NOMO-1 treated with dmso at 0.1 percent for 144 hours (cell line): Measurements from ENCODE around the gene KIF20A.
A peak's percentile ranks its signal among the peaks of the same experiment; 100 is the strongest.
"Not testable (repeated sequence)": the region's sequence is repeated elsewhere in the genome, so short reads cannot be mapped to it uniquely, and the experiment has no call there.

ENCODE experiments used
- DNase-seq: peaks from one replicate; lab custom pipeline; 2025; ENCODE audit not compliant: unreplicated experiment; lab: John Stamatoyannopoulos, UW

The KIF20A gene

DNA sequence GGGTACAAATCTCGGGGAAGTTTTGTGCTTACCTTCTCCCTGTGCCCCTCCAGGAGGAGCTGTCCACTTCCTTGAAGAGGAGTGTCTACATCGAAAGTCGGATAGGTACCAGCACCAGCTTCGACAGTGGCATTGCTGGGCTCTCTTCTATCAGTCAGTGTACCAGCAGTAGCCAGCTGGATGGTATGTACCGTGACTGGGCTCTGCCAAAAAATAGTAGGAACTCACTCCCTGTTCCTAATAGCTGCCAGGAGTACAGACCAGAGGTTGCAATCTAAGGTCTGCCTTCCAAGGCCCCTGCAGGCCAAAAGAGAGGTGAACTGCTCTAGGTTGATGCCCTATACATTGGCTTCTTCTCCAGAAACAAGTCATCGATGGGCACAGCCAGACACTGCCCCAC lies 3.9 kb downstream of the KIF20A start:
- no peak for DNase-seq

DNA sequence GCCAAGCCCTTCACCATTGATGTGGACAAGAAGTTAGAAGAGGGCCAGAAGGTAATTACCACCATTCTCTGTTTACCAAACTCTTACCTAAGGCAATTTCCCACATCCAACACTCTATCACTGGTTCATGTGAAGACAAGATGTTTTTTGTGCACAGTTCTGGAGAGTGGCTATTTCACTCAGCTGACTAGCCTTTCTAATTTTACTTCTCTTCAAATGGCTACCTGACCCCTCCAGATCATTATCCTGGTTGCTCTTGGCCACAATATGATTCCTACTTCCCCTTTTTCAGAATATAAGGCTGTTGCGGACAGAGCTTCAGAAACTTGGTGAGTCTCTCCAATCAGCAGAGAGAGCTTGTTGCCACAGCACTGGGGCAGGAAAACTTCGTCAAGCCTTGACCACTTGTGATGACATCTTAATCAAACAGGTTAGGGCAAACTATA lies 7.1 kb downstream of the KIF20A start:
- DNase-seq: peak; percentile 88

DNA sequence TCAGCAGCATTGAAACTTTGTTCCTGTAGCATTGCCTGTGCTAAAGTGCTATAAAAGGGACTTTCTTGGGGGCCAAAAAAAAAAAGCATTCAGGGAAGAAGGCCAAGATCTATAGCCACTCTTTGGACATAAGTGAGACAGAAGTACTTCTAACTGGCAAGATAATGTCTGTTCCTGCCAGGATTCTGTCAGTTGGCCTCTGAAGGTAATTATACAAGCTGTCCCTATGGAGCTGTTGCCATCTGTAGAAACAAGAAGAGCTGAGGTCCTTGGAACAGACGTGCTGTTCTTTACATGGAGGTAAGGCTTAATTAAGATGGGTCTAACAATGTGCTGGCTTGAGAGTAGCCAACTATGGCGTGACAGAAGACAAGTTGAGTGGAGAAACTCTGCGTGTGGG lies 9.7 kb downstream of the KIF20A start:
- DNase-seq: no peak

DNA sequence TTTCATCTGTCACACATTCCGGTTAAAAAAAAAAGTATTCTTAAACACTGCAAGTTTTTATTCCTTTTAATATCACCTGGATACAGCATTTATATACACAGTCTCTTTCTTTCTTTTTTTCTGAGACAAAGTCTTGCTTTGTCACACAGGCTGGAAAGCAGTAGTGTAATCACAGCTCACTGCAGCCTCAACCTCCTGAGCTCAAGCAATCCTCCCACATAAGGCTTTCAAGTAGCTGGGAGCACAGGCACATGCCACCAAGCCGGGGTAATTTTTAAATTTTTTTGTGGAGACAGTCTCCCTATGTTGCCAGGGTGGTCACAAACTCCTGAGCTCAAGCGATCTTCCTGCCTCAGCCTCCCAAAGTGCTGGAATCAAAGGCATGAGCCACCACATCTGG lies 13.9 kb downstream of the KIF20A start:
- DNase-seq: no peak

DNA sequence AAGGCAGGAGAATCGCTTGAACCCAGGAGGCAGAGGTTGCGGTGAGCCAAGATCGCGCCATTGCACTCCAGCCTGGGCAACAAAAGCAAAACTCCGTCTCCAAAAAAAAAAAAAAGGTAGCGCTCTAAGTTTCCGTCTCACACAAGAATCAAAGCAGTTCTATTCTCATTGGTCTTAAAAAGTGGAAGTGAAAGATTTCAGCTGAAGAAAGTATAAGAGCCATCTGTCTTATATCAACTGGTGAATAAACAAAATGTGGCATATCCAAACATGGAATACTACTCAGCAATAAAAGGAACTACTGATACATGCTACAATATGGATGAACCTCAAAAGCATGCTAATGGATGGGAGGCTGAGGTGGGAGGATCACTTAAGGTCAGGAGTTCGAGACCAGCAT lies 14.9 kb downstream of the KIF20A start:
- not testable (repeated sequence) for DNase-seq

DNA sequence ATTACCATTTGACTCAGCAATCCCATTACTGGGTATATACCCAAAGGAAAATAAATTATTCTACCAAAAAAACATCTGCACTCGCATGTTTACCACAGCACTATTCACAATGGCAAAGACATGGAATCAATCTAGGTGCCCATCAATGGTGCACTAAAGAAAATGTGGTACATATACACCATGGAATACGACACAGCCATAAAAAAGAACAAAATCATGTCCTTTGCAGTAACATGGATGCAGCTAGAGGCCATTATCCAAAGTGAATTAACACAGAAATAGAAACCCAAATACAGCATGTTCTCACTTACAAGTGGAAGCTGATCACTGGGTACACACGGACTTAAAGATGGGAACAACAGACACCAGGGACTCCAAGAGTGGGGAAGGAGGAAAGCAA lies 32.1 kb downstream of the KIF20A start:
- DNase-seq: no peak

DNA sequence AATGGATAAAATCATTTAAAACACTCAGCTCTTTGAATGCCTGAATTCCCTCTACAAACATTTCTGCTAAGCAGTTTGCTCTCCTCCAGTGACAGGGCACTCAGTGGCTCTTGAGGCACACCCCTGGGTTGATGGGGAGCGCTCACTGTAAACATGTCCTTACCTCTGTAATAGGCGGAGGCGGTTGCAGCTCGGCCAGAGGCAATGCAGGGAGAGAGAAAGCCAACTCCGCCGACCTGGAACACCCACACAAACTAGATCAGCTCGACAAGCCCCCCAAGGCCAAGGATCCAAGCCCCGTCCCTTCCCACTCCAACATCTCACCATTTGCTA lies 33.9 kb downstream of the KIF20A start:
- no peak for DNase-seq

DNA sequence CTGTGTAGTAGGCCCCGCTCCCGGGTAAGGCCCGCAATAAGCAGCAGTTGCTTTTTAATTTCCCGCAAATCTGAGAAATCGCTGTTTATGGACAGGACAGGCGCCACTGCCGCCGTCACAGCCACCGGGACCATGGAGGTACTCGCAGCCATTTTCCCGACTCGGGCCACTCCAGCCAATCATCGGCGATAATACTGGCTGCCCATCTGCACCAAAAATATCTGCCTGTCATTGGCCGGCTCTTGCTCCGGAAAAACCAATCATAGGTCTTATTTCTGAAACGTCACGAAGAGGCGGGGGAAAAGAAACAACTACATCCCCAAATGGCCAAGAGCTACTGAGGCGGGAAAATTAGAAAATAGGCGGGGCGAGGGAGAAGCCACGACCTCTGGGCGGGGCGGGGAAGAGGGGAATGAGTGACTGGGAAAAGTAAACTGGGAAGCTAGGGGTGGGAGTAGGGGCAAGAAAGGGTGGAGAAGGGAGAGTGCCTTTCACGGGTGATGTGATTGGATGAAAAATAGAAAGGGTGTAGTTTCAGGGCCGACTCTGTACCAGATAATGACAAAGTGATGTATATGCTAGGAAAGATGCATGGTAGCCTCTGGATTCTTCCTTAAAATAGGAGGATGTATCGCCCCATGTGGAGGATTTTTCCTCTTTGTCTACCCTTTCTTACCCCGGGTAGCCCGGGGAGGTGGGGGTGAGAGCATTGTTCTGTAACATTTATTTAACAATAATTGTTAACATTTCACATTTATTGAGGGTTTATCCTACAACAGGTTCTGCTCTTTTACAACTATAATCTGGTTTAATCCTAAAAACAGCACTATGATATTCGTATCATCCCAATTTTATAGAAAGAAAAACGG lies 34.5 kb downstream of the KIF20A start, which contains the start of gene CDC23:
CDC23 (minus strand) TSS at position 163 of the 869 bp plus-strand sequence; CDS start at position 152, 11 bp downstream.
- DNase-seq: peak; percentile 95

DNA sequence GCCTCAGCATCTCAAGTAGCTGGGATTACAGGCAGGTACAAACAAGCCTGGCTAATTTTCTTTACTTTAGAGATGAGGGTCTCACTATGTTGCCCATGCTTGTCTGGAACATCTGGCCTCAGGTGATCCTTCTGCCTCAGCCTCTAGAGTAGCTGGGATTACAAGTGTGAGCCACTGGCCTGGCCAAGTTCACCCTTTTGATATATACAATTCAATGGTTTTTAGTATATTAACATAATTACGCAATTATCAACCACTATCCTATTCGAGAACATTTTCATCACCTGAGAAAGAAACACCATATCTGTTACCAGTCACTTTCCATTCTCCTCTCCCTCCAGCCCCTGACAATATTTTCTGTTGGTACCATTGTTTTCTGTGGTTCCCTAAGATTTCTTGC lies 37.9 kb downstream of the KIF20A start:
- no peak for DNase-seq

DNA sequence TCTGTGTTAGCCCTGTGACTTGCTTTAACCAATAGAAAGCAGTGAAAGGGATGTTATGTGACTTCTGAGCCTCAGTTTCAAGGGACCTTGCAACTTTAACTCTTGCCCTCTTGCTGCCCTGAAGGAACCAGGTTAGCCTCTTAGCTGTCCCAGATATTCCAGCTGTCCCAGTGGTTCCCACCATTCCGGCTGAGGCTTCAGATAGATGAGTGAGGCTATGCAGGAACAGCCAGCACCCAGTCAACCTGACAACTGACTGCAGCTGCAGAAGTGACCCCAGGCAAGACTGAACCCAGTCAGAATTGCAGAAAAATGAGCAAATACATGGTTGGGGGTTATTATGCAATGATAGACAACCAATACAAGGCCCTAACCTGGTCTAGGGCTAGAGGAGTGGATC lies 44.6 kb downstream of the KIF20A start:
- DNase-seq: no peak

DNA sequence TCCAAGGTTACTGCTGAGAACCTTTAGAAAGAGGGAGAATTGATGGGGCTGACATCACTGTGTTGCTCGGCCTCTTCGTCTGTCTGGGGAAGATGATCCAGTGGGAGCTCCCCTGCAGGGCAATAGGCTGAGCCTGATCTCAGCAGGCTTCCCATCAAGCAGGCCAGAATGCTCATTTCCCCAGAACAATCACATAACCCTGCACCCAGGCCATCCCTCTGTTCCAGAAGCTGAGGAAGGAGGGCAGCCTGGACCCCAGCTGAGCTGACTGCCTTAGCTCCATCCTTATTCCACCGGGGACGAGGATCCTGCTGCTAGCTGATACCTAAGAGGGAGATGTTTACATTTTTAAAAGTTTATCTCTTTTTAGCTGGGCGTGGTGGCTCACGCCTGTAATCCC lies 45.8 kb downstream of the KIF20A start:
- no peak for DNase-seq

DNA sequence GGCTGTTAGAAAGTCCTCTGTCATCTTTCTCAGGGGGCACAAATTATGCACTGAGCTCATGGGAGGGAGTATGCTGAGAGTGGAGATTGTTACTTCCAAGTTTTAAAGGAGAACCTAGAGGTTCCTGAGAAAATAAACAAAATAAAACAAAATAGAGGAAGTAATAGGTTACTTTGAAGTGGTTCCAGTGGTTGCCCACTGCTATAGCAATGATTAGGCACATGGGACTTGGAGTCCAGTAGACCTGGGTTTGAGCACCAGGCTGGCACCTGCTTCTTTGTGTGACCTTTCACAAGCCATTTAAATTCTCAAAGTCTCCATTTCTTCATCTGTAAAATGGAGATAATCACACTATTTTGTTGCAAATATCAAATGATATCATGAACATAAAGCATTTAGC lies 48.0 kb downstream of the KIF20A start:
- DNase-seq: no peak

DNA sequence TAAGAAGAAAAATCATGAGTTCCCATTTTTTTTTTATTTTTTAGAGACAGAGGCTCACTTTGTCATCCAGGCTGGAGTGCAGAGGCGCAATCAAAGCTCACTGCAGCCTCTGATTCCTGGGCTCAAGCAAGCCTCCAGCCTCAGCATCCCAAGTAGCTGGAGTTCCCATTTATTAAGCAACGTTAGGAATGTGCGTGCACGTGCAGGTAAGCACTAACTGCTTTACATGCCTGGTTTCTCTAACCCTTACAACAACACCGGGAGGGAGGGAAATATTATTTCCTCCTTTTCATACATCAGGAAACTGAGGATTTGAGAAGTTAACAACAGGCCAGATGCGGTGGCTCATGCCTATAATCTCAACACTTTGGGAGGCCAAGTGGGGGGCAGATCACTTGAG lies 50.5 kb downstream of the KIF20A start:
- no peak for DNase-seq

DNA sequence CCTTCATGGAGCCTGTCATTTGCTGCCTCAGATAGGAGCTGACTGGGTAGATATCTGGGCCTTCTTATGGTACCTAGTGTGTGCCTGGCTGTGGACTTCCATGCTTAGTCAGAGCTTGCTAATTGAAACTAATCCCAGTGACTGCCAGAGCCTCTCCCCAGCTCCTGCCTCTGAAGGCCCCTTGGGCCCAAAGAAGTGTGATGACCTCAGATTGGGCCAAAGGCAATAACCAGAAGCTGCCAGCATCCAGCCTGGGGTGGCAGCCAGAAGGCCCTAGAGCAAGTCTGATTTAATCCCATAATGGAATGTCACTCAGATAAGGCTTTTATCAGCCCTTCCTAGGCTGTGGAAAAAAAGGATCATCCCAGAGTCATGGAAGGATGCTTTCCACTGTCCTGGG lies 51.3 kb downstream of the KIF20A start:
- no peak for DNase-seq

DNA sequence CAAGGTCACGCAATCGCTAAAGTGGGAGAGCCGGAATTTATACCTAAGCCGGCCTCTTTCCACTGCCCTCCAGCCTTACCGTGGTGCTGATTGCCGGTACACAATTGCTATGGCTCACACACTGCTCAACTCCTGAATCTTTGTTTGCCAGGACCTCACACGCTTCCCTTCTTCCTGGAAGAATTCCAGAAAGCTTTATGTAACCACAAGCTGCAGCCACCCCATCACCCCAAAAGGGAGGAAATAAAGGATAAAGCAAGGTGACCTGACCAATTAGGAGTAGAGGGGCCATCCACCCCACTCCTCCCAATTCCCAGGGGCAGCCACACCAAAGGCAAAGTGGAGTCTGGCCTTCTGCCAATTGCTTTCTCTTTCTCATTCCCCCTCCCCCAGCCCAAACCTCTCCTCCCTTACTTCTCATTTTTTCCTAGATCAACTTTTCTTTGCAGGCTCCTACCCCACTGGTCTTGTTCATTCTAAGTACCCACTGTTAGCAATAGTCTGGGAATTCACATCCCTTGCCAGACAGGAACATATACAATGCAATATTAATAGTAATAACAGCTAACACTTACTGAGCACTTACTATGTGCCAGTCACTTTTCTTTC lies 52.2 kb downstream of the KIF20A start:
- DNase-seq: no peak

DNA sequence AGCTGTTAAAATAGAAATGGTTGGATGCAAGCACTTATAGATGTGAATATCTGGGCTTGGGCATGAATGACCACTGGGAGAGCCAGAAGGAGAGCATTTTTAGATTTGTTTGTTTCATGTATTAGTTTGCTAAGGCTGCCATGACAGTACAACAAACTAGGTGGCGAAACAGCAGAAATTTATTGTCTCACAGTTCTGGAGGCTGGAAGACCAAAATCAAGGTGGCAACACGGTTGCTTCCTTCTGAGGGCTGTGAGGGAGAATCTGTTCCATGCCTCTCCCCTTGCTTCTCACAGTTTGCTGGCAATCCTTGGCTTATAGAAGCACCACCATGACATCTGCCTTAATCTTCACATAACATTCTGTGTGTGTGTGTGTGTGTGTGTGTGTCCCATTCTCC lies 54.4 kb downstream of the KIF20A start:
- no peak for DNase-seq

DNA sequence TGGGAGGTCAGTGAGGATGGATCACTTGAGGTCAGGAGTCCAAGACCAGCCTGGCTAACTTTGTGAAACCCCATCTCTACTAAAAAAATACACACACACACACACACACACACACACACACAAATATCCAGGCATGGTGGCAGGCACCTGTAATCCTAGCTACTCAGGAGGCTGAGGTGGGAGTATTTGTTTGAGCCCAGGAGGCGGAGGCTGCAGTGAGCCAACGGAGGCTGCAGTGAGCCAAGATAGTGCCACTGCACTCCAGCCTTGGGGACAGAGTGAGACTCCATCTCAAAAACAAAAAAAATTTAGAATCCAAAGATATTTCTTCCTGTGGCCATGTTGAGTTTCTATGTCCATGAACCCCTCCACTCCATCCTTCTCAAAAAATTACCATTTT lies 55.7 kb downstream of the KIF20A start:
- no peak for DNase-seq
